GM12892 (cell line): ENCODE measurements around the gene BASP1.
"Not testable (repeated sequence)": the region's sequence is repeated elsewhere in the genome, so short reads cannot be mapped to it uniquely, and the experiment has no call there.

Source experiments
- DNase-seq: peaks from one replicate; pipeline ENCODE4 v3.0.0; 2011; ENCODE audit not compliant: insufficient read length
- FAIRE-seq: peaks from 2 replicates; lab custom pipeline; 2011; peaks lifted over from hg19 to GRCh38; lab: Jason Lieb, UNC
- POLR2A ChIP-seq: IDR thresholded peaks from 2 replicates; pipeline ENCODE4 v1.6.1; 2011; ENCODE audit warnings: low read depth, low read length, control low read depth
- POLR2AphosphoS5 ChIP-seq: IDR thresholded peaks from 2 replicates; pipeline ENCODE4 v1.6.1; 2011; ENCODE audit warnings: low read depth, low read length, control low read depth
- TAF1 ChIP-seq: IDR thresholded peaks from 2 replicates; pipeline ENCODE4 v1.6.1; 2011; ENCODE audit warnings: low read depth, mild to moderate bottlenecking, control low read depth, low read length, borderline replicate concordance

Gene BASP1

GRCh38 chr5:17305964-17306725 is 88.7 kb downstream of the BASP1 start:
- FAIRE-seq (no peak), DNase-seq (no peak)

GRCh38 chr5:17306726-17307091 is 89.3 kb downstream of the BASP1 start:
- DNase-seq (no peak), FAIRE-seq (no peak)
- no peak for TF ChIP-seq TAF1
- TF ChIP-seq POLR2A, result no peak
- no peak for TF ChIP-seq POLR2AphosphoS5

More at GRCh38 chr5:17305964-17306725, 88.7 kb downstream of the BASP1 start:
- TF ChIP-seq POLR2AphosphoS5 (no peak), TAF1 (no peak), POLR2A (no peak)

- not testable (repeated sequence) for FAIRE-seq, DNase-seq
Measured at GRCh38 chr5:17307440-17307839, 90.0 kb downstream of the BASP1 start.

- no peak for FAIRE-seq
Measured at GRCh38 chr5:17308326-17309065, 91.1 kb downstream of the BASP1 start.

GRCh38 chr5:17309462-17309861 is 92.0 kb downstream of the BASP1 start:
- no peak for TF ChIP-seq TAF1
- no peak for FAIRE-seq
- DNase-seq, result no peak

More at GRCh38 chr5:17308326-17309065, 91.1 kb downstream of the BASP1 start:
- no peak for TF ChIP-seq TAF1
- no peak for TF ChIP-seq POLR2A
- TF ChIP-seq POLR2AphosphoS5, result no peak
- no peak for DNase-seq

GRCh38 chr5:17310502-17310901 is 93.1 kb downstream of the BASP1 start:
- FAIRE-seq, DNase-seq: not testable (repeated sequence)

GRCh38 chr5:17311811-17312210 is 94.4 kb downstream of the BASP1 start:
- FAIRE-seq, DNase-seq: not testable (repeated sequence)

GRCh38 chr5:17312358-17312757 is 94.9 kb downstream of the BASP1 start:
- no peak for DNase-seq
- TF ChIP-seq TAF1, result no peak
- no peak for TF ChIP-seq POLR2A
- no peak for TF ChIP-seq POLR2AphosphoS5
- FAIRE-seq, result no peak

GRCh38 chr5:17314907-17315471 is 97.6 kb downstream of the BASP1 start:
- no peak for DNase-seq
- TF ChIP-seq POLR2A, result no peak
- TF ChIP-seq POLR2AphosphoS5, result no peak
- TF ChIP-seq TAF1, result no peak
- FAIRE-seq, result no peak

- TF ChIP-seq POLR2AphosphoS5, result no peak
- TF ChIP-seq TAF1, result no peak
- no peak for TF ChIP-seq POLR2A
Measured at GRCh38 chr5:17315710-17316221, 98.3 kb downstream of the BASP1 start.

GRCh38 chr5:17316970-17317459 is 99.6 kb downstream of the BASP1 start:
- FAIRE-seq, result peak; percentile 61
- no peak for DNase-seq
- TF ChIP-seq POLR2A (no peak), POLR2AphosphoS5 (no peak), TAF1 (no peak)

More at GRCh38 chr5:17315710-17316221, 98.3 kb downstream of the BASP1 start:
- no peak for FAIRE-seq
- no peak for DNase-seq

- TF ChIP-seq POLR2A (0 out of 2 replicates have a peak, but pooled peaks have one; percentile 22), TAF1 (no peak)
- FAIRE-seq (no peak), DNase-seq (no peak)
Measured at GRCh38 chr5:17317473-17317872, 100.0 kb downstream of the BASP1 start.

- DNase-seq, FAIRE-seq: not testable (repeated sequence)
Measured at GRCh38 chr5:17319095-17319494, 101.7 kb downstream of the BASP1 start.
